IMR-90 (cell line): ENCODE measurements around the gene ESRRB. TPM values are rescaled to one million over a fixed set of nuclear protein-coding genes. Genes with fewer than 3 reads are reported as not detected.

Experiments
- ATAC-seq: fragments of 200-7000 bp; cut with Tn5 transposase; 2 replicates; pipeline ENCODE4 v1.9.1; 2020; ENCODE audit warnings: low read depth, mild to moderate bottlenecking, moderate library complexity
- BruUV-seq: library from RNA; stranded (reverse); fragments of 400-500 nt; replicated peaks from 2 replicates; lab custom pipeline; 2021; lab: Mats Ljungman, UMichigan
- CTCF ChIA-PET: fragments of 300-600 bp; formaldehyde crosslinking; extraction: SDS; loops from one replicate; lab custom pipeline; 2021; ENCODE audit warnings: antibody characterized with exemption; lab: Yijun Ruan, JAX
- POLR2A ChIA-PET: fragments of 300-600 bp; sonication (Branson Sonifier 250); formaldehyde crosslinking; loops from one replicate; lab custom pipeline; 2022; ENCODE audit warnings: antibody characterized with exemption; ENCODE audit not compliant: unreplicated experiment; lab: Charles Lee
- DNase-seq: peaks from one replicate; pipeline ENCODE4 v3.0.0; 2013
- H2AFZ ChIP-seq: replicated peaks from 2 replicates; pipeline ENCODE3; 2013; ENCODE audit warnings: low read length, mild to moderate bottlenecking; ENCODE audit not compliant: poor library complexity
- H2AK5ac ChIP-seq: 2 replicates; pipeline ENCODE4 v1.6.1; 2013; ENCODE audit warnings: low read depth, low read length, inconsistent platforms
- H2AK9ac ChIP-seq: replicated peaks from 2 replicates; pipeline ENCODE3; 2013; ENCODE audit warnings: mild to moderate bottlenecking, low read depth, low read length, moderate library complexity; ENCODE audit not compliant: poor library complexity
- H2BK120ac ChIP-seq: 2 replicates; pipeline ENCODE4 v1.6.1; 2013; ENCODE audit warnings: low read depth, low read length, inconsistent platforms
- H2BK15ac ChIP-seq: 3 replicates; pipeline ENCODE4 v1.6.1; 2013; ENCODE audit warnings: low read depth, low read length, inconsistent platforms
- H2BK20ac ChIP-seq: 2 replicates; pipeline ENCODE4 v1.6.1; 2013; ENCODE audit warnings: low read depth, mild to moderate bottlenecking, inconsistent platforms, low read length, moderate library complexity
- H2BK5ac ChIP-seq: 2 replicates; pipeline ENCODE4 v1.6.1; 2013; ENCODE audit warnings: mild to moderate bottlenecking, low read depth, low read length, inconsistent platforms; ENCODE audit not compliant: poor library complexity, severe bottlenecking
- H3K14ac ChIP-seq: replicated peaks from 2 replicates; pipeline ENCODE4 v1.6.1; 2013; ENCODE audit warnings: low read depth, low read length, inconsistent platforms
- H3K18ac ChIP-seq: 2 replicates; pipeline ENCODE4 v1.6.1; 2013; ENCODE audit warnings: low read depth, low read length, control low read depth
- H3K23ac ChIP-seq: 2 replicates; pipeline ENCODE4 v1.6.1; 2013; ENCODE audit warnings: low read depth, low read length, inconsistent platforms
- H3K27ac ChIP-seq: 2 replicates; pipeline ENCODE4 v1.5.1; 2013; ENCODE audit warnings: mild to moderate bottlenecking, control low read depth, low read length; ENCODE audit not compliant: insufficient read depth
- H3K27me3 ChIP-seq: 2 replicates; pipeline ENCODE4 v1.6.1; 2013; ENCODE audit warnings: low read length; ENCODE audit not compliant: control insufficient read depth, insufficient read depth
- H3K36me3 ChIP-seq: 2 replicates; pipeline ENCODE4 v1.6.1; 2013; ENCODE audit warnings: low read length, mixed read lengths; ENCODE audit not compliant: control insufficient read depth, insufficient read depth
- H3K4ac ChIP-seq: 2 replicates; pipeline ENCODE4 v1.6.1; 2013; ENCODE audit warnings: low read depth, low read length, inconsistent platforms
- H3K4me1 ChIP-seq: 2 replicates; pipeline ENCODE4 v1.6.1; 2013; ENCODE audit warnings: low read length, mixed read lengths; ENCODE audit not compliant: control insufficient read depth, insufficient read depth
- H3K4me2 ChIP-seq: 2 replicates; pipeline ENCODE4 v1.6.1; 2013; ENCODE audit warnings: low read depth, mild to moderate bottlenecking, control low read depth, low read length, moderate library complexity
- H3K4me3 ChIP-seq: 2 replicates; pipeline ENCODE4 v1.5.1; 2013; ENCODE audit warnings: low read depth, mild to moderate bottlenecking, control low read depth, low read length, moderate library complexity; ENCODE audit not compliant: insufficient read depth
- H3K56ac ChIP-seq: 2 replicates; pipeline ENCODE4 v1.6.1; 2013; ENCODE audit warnings: low read length, inconsistent platforms; ENCODE audit not compliant: insufficient read depth; ENCODE audit errors: extremely low read depth
- H3K79me1 ChIP-seq, 2 experiments: 2 replicates each; pipeline ENCODE4 v1.6.1; 2013; ENCODE audit warnings: low read length in 2 of 2, inconsistent platforms in 1 of 2, low read depth in 1 of 2
- H3K9ac ChIP-seq: 2 replicates; pipeline ENCODE4 v1.6.1; 2013; ENCODE audit warnings: low read depth, low read length, control low read depth
- H3K9me1 ChIP-seq: 2 replicates; pipeline ENCODE4 v1.6.1; 2013; ENCODE audit warnings: low read length, inconsistent platforms; ENCODE audit not compliant: insufficient read depth
- H3K9me3 ChIP-seq: 2 replicates; pipeline ENCODE4 v1.6.1; 2013; ENCODE audit warnings: low read length; ENCODE audit not compliant: control insufficient read depth, insufficient read depth
- H4K20me1 ChIP-seq: 2 replicates; pipeline ENCODE4 v1.6.1; 2013; ENCODE audit warnings: low read length, inconsistent platforms; ENCODE audit not compliant: insufficient read depth
- H4K5ac ChIP-seq: 2 replicates; pipeline ENCODE4 v1.6.1; 2013; ENCODE audit warnings: mild to moderate bottlenecking, low read depth, low read length, control low read depth
- H4K8ac ChIP-seq, 2 experiments: 2 replicates each; pipeline ENCODE4 v1.6.1; 2013; ENCODE audit warnings: low read depth in 2 of 2, low read length in 2 of 2, control low read depth in 1 of 2, inconsistent platforms in 1 of 2
- H4K91ac ChIP-seq: 2 replicates; pipeline ENCODE4 v1.6.1; 2013; ENCODE audit warnings: low read depth, low read length, inconsistent platforms; ENCODE audit not compliant: insufficient read depth
- BHLHE40 ChIP-seq: fragments of 150-350 bp; IDR thresholded peaks from 2 replicates; pipeline ENCODE4 v1.6.1; 2016; ENCODE audit warnings: mild to moderate bottlenecking, low read depth, low read length
- CEBPB ChIP-seq: IDR thresholded peaks from 2 replicates; pipeline ENCODE4 v1.6.1; 2012; ENCODE audit warnings: low read depth, low read length, improper control_type of control experiment
- CHD1 ChIP-seq: IDR thresholded peaks from 2 replicates; pipeline ENCODE4 v1.6.1; 2012; ENCODE audit warnings: low read depth, low read length, improper control_type of control experiment
- FOS ChIP-seq: fragments of 150-350 bp; IDR thresholded peaks from 2 replicates; pipeline ENCODE4 v1.6.1; 2016; ENCODE audit warnings: low read depth, low read length
- MAFK ChIP-seq: IDR thresholded peaks from 2 replicates; pipeline ENCODE4 v1.6.1; 2012; ENCODE audit warnings: low read depth, low read length, improper control_type of control experiment
- MAZ ChIP-seq: IDR thresholded peaks from 2 replicates; pipeline ENCODE4 v1.6.1; 2012; ENCODE audit warnings: low read depth, mild to moderate bottlenecking, low read length, improper control_type of control experiment, moderate library complexity, borderline replicate concordance
- MXI1 ChIP-seq: IDR thresholded peaks from 2 replicates; pipeline ENCODE4 v1.6.1; 2012; ENCODE audit warnings: low read depth, mild to moderate bottlenecking, low read length, moderate library complexity, borderline replicate concordance
- NFE2L2 ChIP-seq: fragments of 150-350 bp; IDR thresholded peaks from 2 replicates; pipeline ENCODE4 v1.6.1; 2016; ENCODE audit warnings: low read depth, mild to moderate bottlenecking, low read length
- POLR2A ChIP-seq: IDR thresholded peaks from 2 replicates; pipeline ENCODE4 v1.6.1; 2012; ENCODE audit warnings: mild to moderate bottlenecking, low read depth, low read length
- RAD21 ChIP-seq: IDR thresholded peaks from 2 replicates; pipeline ENCODE4 v1.6.1; 2012; ENCODE audit warnings: low read length, improper control_type of control experiment
- RCOR1 ChIP-seq: IDR thresholded peaks from 2 replicates; pipeline ENCODE4 v1.6.1; 2012; ENCODE audit warnings: mild to moderate bottlenecking, low read length, improper control_type of control experiment; ENCODE audit not compliant: insufficient replicate concordance
- RFX5 ChIP-seq: IDR thresholded peaks from 2 replicates; pipeline ENCODE4 v1.8.0; 2012; ENCODE audit warnings: low read depth, mild to moderate bottlenecking, low read length, moderate library complexity
- SMC3 ChIP-seq: fragments of 150-350 bp; IDR thresholded peaks from 2 replicates; pipeline ENCODE4 v1.6.1; 2016; ENCODE audit warnings: low read depth, mild to moderate bottlenecking, antibody characterized with exemption, low read length, moderate library complexity
- WGBS, 2 experiments: methylation state at CpG; one replicate each; pipeline versions ENCODE4 v1.1.5 to v1.1.7; 2013; ENCODE audit warnings: missing lambda C conversion rate in 2 of 2; ENCODE audit not compliant: insufficient read length in 1 of 2; ENCODE audit errors: extremely low coverage in 2 of 2; 5-methylcytosine and 5-hydroxymethylcytosine counted together
- dilution Hi-C: fragments of 300-500 bp; cut with HindIII; formaldehyde crosslinking; loops from one replicate; pipeline ENCODE4 v1.14.3; 2018; ENCODE audit warnings: low sequenced_read_pairs; ENCODE audit not compliant: unreplicated experiment
- in situ Hi-C: fragments of 300-500 bp; cut with MboI; formaldehyde crosslinking; loops from 3 replicates; pipeline ENCODE4 v1.14.3; 2019; ENCODE audit warnings: low sequenced_read_pairs, inconsistent platforms, mixed read lengths
- intact Hi-C: fragments of 100-400 bp; cut with micrococcal nuclease; formaldehyde crosslinking; loops from 2 replicates; pipeline ENCODE4 v1.10.0; 2022
- polyA plus RNA-seq, 3 experiments: library from polyadenylated mRNA; depleted of rRNA; stranded (reverse); fragments of >200 nt; gene quantifications; 2 replicates each; pipeline ENCODE4 v1.2.3, GENCODE V29; 2012; ENCODE audit warnings: low replicate concordance in 1 of 3
- total RNA-seq: library from RNA; depleted of rRNA; stranded (reverse); fragments of >200 nt; gene quantifications from 2 replicates; pipeline ENCODE4 v1.2.3, GENCODE V29; 2012
- TF ChIP-seq, protein P1 (sequence below): fragments of 150-350 bp; IDR thresholded peaks from 2 replicates; pipeline ENCODE4 v1.6.1; 2016; ENCODE audit warnings: low read depth, mild to moderate bottlenecking, low read length, moderate library complexity, borderline replicate concordance
- TF ChIP-seq, protein P2 (sequence below): conservative IDR thresholded peaks from 2 replicates; pipeline ENCODE4 v1.5.1; 2012; ENCODE audit warnings: mild to moderate bottlenecking, low read depth, low read length, improper control_type of control experiment

Gene ESRRB
- total and polyA plus RNA-seq, 2 of the 4 experiments (the other 2 are of a cell fraction) = not detected

DNA sequence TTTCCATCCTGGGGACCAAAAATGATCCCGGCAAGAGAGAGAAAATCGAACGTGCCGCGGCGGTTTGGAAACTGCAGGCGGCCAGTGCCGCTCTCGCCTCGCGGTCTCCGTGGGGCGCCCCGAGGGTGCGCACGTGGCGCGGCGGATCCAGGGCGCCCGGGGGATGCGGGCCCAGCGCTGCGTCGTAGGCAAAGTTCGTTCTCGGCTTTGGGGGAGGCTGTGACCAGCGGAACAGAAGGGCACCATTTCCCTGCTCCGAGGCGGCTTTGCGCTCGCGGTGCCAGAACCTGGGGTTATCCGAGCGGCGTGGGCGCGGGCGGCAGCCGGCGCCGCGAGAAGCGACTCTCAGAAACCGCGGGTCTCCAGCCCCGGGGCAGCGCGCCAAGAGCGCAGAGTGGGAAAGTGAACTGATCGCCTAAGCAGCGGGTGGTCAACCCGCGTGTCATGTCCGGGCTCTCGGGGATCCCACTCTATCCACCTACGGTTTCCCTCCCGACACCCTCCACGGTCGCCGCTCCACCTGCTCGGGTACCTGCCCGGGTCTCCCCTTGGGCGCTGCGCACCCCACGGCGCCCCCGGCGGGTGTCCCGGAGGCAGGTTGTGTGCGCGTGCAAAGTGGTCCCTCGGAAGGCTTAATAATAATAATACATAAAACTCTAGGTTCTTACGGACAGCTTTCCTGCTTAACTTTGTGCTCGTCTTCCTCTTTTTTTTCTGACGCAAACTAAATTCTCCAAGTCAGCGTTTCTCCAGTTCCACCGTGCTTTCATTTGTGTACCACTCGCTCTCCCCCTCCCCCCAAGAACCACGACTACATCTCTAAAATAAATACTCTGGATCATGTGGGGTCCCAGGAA is 1.2 kb downstream of the ESRRB start:
- Histone ChIP-seq H3K23ac (no peak overlapping the region), H3K4ac (no peak overlapping the region), H3K4me1 (peaks cover 5% of the 10 kb centered on the region; the same call in 1 of the 2 replicates), H2AK5ac (no peak overlapping the region), H3K27ac (no peak overlapping the region), H2AFZ (no peak overlapping the region), H4K20me1 (no peaks in the 10 kb centered on the region), H3K18ac (no peak overlapping the region), H4K8ac (no peak overlapping the region), H3K4me3 (no peak overlapping the region), H2AK9ac (no peak overlapping the region), H3K36me3 (no peaks in the 10 kb centered on the region), H2BK15ac (no peak overlapping the region), H4K5ac (no peak overlapping the region), H3K4me2 (no peak overlapping the region), H3K9me1 (no peaks in the 10 kb centered on the region), H3K56ac (no peak overlapping the region), H2BK5ac (no peak overlapping the region), H4K91ac (no peak overlapping the region), H3K79me1 (no peaks in the 10 kb centered on the region), H2BK20ac (no peak overlapping the region), H3K14ac (no peak overlapping the region), H3K27me3 (peaks cover 76% of the 10 kb centered on the region), H3K9me3 (no peaks in the 10 kb centered on the region), H3K9ac (no peak overlapping the region), H2BK120ac (no peak overlapping the region)
- intact Hi-C loops (no loop called here), dilution Hi-C loops (no loop called here), in situ Hi-C loops (no loop called here)
- BruUV-seq = no TSS peak
- DNase-seq (no peak), ATAC-seq (no peak)
- CTCF ChIA-PET = no interaction called here
- POLR2A ChIA-PET = no interaction called here
- 1% methylated on average over 39 of the region's 80 CpGs; no CpG with 5 or more reads in 1 of the 2 experiments for WGBS, 2 experiments
- TF ChIP-seq SMC3 (no peak), MAZ (no peak), FOS (no peak), CHD1 (no peak), RCOR1 (no peak), POLR2A (no peak), RFX5 (no peak), NFE2L2 (no peak), MAFK (no peak), RAD21 (no peak), MXI1 (no peak), CEBPB (no peak), BHLHE40 (no peak)
- TF ChIP-seq, protein P1, sequence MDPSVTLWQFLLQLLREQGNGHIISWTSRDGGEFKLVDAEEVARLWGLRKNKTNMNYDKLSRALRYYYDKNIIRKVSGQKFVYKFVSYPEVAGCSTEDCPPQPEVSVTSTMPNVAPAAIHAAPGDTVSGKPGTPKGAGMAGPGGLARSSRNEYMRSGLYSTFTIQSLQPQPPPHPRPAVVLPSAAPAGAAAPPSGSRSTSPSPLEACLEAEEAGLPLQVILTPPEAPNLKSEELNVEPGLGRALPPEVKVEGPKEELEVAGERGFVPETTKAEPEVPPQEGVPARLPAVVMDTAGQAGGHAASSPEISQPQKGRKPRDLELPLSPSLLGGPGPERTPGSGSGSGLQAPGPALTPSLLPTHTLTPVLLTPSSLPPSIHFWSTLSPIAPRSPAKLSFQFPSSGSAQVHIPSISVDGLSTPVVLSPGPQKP = no peak
- TF ChIP-seq, protein P2, sequence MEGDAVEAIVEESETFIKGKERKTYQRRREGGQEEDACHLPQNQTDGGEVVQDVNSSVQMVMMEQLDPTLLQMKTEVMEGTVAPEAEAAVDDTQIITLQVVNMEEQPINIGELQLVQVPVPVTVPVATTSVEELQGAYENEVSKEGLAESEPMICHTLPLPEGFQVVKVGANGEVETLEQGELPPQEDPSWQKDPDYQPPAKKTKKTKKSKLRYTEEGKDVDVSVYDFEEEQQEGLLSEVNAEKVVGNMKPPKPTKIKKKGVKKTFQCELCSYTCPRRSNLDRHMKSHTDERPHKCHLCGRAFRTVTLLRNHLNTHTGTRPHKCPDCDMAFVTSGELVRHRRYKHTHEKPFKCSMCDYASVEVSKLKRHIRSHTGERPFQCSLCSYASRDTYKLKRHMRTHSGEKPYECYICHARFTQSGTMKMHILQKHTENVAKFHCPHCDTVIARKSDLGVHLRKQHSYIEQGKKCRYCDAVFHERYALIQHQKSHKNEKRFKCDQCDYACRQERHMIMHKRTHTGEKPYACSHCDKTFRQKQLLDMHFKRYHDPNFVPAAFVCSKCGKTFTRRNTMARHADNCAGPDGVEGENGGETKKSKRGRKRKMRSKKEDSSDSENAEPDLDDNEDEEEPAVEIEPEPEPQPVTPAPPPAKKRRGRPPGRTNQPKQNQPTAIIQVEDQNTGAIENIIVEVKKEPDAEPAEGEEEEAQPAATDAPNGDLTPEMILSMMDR = no peak
